GM18505 (cell line): ENCODE results near the gene CDKAL1.

ENCODE experiments used
- ATAC-seq: cut with Tn5 transposase; IDR thresholded peaks from one replicate; pipeline ENCODE4 v1.9.1; 2021; ENCODE audit not compliant: unreplicated experiment
- POLR2A ChIP-seq: IDR thresholded peaks from 4 replicates; pipeline ENCODE4 v1.6.1; 2011; ENCODE audit warnings: borderline replicate concordance; ENCODE audit not compliant: insufficient read depth, insufficient read length; ENCODE audit errors: extremely low read depth

Gene CDKAL1

GRCh38 chr6:21001736-21002135 is 467.5 kb downstream of the CDKAL1 start:
- ATAC-seq: no peak
- no peak for TF ChIP-seq POLR2A

DNA sequence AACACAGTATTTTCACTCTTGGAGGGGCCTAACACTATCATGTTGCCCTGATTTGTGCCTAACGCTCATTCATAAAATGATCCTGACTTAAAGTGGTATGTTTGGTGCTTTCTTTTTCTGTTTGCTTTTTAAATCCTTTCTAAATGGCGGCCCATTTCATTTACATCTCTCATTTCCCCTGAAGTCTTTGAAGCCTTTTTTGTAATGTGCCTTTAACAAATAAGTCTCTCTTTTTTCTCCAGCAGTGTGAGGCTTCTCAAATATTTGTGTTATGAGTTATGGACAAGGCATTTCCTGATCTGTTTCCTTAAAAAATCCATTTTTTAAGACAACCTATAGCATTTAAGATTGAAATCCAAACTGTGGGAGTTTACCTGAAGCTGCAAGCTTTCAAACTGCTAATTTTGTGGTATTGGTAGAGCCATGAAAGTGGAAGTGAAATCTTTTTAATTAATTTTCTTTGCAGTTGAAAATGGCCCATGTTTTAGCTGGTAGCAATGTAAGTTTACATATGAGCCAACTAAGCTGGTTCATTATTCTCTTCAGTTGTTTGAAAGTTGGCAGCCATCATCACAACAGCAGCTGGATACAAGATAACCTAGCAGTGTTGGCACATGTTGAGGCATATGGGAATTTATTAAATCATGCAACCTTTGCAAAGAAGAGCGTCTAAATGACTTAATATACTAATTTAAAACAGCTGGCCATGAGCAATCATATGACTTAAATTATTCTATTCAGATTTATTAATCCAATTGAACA is 469.7 kb downstream of the CDKAL1 start:
- ATAC-seq: no peak
- TF ChIP-seq POLR2A: no peak

- ATAC-seq: peak; percentile 55
Measured at GRCh38 chr6:21005816-21006570, 471.7 kb downstream of the CDKAL1 start.

DNA sequence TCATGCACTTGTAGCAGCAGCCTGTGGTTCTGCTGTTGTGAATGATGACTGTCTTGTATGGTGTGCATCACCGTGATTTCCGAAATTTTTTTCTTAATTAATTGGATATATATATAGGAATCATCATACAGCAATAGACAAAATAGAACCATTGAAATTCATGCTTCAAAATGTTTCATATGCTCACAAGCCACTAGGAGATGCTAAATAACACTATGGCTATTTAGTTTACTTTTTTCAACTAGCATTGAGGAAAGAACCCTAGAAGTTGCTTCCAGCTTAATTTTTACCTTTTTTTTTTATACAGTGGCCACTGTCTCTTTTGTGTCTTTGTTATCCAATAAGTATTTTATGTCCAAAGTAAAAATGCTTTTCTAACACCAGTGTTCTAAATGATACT is 485.4 kb downstream of the CDKAL1 start:
- ATAC-seq: no peak
- TF ChIP-seq POLR2A: no peak

More at GRCh38 chr6:21005816-21006570, 471.7 kb downstream of the CDKAL1 start:
- no peak for TF ChIP-seq POLR2A

DNA sequence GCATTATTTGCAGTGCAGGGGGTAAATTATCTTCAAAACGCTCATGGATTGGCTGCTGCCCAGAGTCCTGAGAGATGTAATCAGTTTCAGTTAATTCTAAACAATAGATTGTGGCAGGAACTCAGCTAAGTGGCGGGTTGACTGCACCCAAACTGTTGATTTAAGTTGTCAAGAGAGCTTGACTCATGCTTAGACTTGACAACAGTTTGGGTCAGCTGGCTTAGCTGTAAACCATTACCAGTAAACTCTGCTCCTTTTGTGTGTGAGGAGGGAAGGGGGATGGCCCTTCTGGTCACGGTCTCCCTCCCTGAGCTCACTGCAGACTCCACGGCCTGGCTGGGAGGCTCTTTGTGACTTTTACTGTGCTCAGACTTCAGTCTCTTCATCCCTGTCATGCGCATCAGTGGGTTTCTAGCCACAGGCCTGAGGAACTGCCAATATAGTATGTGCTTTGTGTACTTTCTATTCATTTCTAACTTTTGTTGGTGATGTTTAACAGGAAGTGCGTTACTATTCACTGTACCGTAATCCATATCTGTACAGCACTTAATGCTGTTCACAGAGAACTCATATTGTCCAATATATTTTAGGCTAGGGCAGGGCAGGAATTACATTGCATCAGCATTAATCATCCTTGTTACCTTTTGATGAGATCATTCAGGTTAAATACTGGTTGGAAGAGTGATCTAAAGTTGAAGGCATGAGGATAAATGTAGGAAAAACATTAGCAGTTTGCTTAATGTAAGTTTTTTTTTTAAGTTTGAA is 488.3 kb downstream of the CDKAL1 start:
- peak; percentile 96 for ATAC-seq
- TF ChIP-seq POLR2A: no peak

- TF ChIP-seq POLR2A: no peak
- no peak for ATAC-seq
Measured at GRCh38 chr6:21023210-21023609, 489.0 kb downstream of the CDKAL1 start.

DNA sequence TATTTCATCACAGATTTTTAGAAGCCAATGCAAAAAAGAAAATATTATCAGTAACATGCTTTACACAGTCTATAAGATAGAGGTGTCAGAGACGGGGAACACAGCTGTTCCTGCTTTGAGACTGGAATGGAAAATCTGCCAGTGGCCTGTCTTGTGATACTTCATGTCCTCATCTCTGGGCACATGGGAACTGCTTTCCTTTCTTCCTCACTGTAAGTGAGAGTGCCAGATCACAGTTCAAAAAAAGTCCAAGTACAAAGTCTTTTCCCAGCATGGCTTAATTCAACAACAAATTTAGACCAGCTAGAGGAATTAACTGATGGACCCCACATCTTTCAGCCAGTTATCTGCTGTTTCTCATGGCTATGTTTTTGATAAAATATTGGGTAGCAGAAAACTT is 490.4 kb downstream of the CDKAL1 start:
- no peak for ATAC-seq

DNA sequence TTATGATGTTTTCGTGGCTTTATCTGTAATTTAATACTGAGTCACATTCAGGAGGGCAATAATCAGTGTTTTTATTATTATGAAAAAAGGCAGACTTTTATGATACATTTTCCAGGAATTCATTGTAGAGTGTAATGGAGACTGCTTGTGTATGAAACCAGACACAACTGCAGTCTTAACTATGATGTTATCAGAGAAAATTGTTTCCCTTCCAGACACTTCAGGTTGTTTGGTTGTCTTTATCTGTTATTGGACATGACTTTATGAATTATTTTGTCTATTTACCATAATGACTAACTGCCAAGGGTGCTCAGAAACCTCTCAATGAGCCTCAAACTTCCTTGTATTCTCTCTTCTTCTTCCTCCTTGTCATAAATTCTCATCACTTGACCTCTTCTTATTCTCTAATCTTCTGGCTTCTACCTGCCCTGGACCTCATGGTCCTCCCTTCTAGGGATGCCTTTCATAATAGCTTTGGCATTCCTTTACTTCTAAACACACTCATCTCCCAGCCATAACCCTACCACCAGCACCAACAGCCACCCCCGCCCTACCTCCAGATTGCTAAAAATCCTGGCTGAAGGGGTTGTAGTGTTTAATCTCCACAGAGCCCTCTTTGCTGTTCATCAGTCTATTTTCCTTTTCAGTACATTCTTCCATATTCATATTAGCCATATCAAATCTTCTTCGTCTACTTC is 492.5 kb downstream of the CDKAL1 start:
- no peak for TF ChIP-seq POLR2A

More for the DNA sequence above, 490.4 kb downstream of the CDKAL1 start:
- TF ChIP-seq POLR2A: no peak

GRCh38 chr6:21027507-21027906 is 493.2 kb downstream of the CDKAL1 start:
- no peak for TF ChIP-seq POLR2A

More for the DNA sequence above, 492.5 kb downstream of the CDKAL1 start:
- ATAC-seq: no peak

GRCh38 chr6:21031182-21031581 is 496.9 kb downstream of the CDKAL1 start:
- no peak for ATAC-seq
- no peak for TF ChIP-seq POLR2A

More at GRCh38 chr6:21027507-21027906, 493.2 kb downstream of the CDKAL1 start:
- ATAC-seq: no peak

GRCh38 chr6:21033084-21033483 is 498.8 kb downstream of the CDKAL1 start:
- no peak for TF ChIP-seq POLR2A
- no peak for ATAC-seq

DNA sequence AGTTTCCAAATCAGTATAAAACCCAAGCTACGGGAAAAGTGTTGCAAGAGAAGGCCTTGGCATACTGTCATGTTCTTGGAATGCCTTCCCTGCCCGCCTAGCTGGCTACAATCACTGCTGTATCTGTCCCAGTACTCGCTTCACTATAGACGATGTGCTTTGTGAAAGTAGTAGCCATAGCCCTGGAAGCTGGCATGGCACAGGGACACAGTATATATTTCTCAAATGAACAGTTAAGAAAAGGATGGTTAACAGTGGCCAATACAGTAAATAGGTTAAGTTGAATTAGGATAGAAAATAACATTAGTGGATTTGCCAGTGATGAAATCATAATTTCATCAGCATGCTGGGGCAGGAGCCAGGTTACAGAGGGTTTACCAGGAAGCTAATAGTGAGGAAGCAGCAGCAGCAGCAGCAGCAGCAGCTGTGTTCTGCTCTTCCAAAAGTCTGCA is 499.3 kb downstream of the CDKAL1 start:
- no peak for ATAC-seq
- no peak for TF ChIP-seq POLR2A

DNA sequence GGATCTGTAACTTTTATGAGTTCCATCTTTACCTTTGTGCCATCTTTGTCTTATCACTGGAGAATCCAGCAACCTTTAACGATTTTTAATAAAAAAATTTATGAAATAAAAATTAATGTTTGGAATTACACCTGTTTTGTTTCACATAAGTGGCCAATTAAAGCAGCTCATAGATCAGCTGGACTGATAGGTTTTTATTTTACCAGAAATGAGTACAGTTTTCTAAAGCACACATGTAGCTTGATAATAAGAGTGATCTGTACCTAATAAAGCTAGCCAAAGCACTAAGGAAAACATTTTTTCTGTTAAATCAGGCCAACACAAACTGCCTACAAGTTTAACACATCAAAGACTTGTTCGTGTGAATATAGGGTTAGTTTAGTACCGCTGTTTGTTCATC is 500.1 kb downstream of the CDKAL1 start:
- no peak for TF ChIP-seq POLR2A
- no peak for ATAC-seq
